DMS79 (cell line): Measurements from ENCODE around the gene ASB4.
"Not testable (repeated sequence)": the region's sequence is repeated elsewhere in the genome, so short reads cannot be mapped to it uniquely, and the experiment has no call there.

ENCODE experiments used
- DNase-seq: peaks from one replicate; lab custom pipeline; 2025; lab: John Stamatoyannopoulos, UW

ASB4 gene, protein sequence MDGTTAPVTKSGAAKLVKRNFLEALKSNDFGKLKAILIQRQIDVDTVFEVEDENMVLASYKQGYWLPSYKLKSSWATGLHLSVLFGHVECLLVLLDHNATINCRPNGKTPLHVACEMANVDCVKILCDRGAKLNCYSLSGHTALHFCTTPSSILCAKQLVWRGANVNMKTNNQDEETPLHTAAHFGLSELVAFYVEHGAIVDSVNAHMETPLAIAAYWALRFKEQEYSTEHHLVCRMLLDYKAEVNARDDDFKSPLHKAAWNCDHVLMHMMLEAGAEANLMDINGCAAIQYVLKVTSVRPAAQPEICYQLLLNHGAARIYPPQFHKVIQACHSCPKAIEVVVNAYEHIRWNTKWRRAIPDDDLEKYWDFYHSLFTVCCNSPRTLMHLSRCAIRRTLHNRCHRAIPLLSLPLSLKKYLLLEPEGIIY

DNA sequence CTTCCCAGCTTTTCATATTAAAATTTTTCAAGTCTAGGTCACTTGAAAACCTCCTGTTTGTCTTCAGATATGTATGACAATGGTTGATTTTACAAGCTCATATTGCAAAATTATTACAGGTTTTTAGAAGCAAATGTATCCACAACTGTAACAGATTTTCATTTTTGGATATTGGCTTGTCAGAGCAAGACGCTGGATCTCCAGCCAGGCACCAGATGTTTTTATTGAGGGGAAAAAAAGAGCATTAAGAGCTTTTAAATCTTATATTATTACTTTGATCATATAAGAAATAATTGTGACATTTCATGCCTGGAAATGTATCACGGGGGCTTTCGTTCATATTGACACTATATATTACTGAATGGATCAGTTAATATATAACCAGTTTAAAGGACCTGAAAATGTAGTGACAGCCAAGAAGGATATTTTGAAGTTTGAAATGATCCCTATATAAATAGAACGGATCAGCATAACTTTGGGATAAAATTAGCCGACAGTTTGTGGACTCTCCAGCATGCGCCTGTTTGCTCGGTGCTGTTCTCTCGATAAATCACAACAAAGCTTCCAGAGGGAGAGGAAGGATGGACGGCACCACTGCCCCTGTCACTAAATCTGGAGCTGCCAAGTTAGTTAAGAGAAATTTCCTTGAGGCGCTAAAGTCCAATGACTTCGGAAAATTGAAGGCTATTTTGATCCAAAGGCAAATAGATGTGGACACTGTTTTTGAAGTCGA lies at the start of gene ASB4:
Gene ASB4, plus strand, starts transcription at position 553 of the 733 bp plus-strand sequence. Its CDS starts 29 bp downstream, at position 582.
- no peak for DNase-seq

DNA sequence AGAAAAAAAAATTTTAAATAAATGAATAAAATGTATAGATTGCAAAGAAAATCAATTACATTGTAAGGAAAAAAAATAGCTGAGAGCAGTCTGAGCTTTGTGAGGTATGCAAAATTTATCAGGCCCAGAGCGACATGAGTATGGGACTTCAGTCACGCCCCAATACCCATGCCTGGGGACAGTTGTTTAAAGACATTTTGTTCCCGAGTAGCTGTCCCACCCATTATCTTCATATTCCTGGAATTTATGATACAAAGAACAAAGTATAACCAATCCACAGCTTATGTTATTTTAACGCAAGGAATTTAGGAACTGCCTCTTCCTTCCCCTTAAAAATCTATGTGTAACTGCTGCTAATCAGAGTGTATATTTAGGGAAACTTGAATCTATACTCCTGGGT lies 49.3 kb upstream of the ASB4 start:
- no peak for DNase-seq

DNA sequence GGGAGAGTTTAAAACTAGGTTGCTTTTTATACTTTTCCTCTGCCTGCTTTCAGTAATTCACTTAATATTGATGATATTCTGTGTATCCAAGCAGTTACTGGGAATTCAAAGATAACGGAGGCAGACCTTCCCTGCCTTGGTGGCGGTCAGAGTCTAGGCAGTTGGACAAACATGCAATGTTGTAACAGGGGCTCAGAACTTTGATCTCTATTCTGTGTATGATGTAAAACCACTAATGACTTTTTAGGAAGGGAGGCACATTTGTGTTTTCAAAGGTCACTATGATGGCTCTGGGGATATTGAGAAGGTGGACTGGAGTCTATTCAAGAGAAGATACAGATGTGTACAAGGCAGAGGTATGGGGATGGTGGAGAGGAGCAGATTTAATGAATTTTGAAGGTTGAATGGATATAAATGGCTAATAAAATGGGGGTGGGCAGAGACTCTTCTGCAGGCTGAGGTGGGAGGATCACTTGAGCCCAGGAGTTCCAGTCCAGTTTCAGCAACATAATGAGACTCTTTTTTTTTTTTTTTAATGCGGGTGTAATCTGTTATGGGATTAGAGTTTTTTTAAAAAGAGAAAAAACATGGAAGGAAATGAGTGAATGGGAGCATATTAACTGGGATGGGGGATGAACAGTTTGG lies 45.2 kb upstream of the ASB4 start:
- no peak for DNase-seq

DNA sequence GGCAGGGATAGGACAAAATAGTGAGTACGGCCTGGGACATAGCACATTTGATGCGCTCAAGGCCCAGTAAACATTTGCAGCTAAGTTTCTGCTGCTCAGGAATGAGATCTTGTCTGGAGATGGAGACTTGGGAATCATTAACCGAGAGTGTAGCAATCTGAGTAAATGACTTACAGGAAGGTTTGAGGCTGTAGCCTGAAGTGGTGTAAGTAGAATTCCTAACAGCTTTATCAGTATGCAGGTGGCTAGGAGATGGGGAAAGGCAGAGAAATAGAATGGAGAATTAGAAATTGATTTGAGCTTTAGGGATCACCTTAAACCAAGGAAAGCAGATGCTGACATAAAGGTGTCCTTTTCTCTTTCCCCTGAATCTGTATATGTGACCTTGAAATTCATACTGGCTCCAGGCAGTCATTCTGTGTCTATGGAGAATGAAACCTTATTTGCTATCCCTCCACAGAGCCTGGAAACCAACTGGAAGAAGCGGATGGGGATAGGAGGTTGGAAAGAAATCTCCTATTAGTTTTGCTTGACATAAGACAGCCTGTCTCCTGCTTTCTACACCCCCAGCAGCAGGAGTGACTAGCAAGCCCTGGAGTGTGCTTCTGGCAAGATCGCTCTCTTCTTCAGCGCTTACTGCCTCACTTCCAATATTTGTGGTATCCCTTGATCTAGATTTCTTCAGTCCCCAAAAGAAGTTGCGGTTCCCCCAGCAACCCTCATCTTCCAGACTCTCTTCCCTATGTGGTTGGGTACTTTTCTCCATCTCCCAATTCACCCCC lies 44.5 kb upstream of the ASB4 start:
- DNase-seq, result no peak

DNA sequence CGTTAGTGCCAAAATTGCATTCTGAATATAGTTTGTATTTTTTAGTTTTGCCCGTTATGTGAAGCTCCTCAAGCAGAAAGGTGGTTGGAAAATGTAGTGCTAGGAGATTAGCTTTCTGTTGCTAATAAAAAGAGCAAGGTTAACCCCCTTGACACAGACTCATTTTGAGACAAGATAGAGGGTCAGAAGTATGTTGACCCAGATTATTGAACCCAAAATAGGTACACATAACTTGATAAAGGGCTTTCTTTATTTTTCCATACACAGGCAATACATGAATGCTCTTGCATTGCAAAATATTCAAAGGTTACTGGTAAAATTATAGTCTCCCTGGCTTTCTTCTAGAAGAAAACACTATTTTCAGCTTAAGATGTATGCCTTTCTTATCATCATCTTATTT lies 40.9 kb upstream of the ASB4 start:
- DNase-seq, result no peak

DNA sequence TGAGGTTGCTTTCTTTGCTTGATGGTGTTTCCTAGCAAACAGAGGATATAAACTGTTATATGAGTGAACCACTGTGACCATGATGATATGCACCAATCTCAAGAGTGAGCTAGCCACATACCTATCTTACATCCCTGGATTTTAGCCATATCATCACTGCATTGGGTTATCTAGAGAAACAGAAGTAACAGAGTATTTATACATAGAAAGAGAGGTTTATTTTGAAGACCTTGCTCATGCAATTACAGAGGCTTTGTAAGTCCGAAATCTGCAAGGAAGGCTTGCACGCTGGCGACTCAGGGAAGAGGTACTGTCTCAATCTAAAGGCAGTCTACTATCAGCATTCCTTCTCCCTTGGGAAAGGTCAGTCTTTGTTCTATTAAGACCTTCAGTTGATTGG lies 39.1 kb upstream of the ASB4 start:
- no peak for DNase-seq

DNA sequence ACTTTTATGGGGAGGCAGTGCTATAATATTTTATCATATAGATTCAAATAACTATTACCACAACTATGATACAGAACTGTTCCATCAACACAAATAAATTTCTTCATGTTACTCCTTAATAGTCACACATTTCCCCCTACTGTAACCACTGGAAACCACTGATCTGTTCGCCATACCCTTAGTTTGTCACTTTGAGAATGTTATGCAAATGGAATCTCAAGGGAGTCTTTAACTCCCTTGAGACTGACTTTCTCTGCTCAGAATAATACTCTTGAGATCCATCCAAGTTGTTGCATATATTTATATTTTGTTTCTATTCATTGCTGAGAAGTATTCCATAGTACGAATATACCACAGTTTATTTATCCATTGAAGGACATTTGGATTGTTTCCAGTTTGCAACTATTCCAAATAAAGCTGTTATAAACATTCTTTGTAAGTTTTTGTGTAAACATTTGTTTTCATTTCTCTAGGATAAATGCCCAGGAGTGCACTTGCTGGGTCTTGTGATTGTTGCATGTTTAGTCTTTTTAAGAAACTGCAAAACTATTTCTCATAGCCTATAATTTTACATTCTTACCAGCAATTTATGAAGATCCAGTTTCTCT lies 31.2 kb upstream of the ASB4 start:
- DNase-seq, result no peak

DNA sequence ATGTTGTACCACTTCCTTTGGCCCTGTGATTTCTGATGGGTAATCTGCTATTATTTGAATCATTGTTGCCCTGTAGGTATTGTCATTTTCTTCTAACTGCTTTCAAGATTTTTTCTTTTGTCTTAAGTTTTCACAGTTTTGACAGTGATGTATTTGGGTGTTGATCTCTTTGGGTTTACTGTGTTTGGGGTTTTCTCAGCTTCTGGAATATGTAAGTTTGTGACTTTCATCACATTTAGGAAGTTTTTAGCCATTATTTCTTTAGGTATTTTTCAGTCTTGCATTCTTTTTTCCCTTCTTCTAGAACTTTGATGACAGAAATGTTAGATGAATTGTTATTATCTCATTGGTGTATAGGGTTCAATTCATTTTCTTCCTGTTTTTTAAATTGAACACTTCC lies 27.8 kb upstream of the ASB4 start:
- DNase-seq, result no peak

DNA sequence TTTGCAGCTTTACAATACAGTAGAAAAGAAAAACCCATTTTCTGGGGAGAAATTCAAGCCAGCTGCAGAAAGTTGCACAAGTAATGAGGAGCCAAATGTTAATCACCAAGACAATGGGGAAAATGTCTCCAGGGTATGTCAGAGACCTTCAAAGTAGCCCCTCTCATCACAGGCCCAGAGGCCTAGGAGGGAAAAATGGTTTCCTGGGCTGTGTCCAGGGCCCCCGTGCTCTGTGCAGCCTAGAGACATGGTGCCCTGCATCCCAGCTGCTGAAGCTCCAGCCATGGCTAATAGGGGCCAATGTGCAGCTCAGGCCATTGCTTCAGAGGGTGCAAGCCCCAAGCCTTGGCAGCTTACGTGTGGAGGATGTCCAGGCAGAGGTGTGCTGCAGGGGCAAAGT lies 25.1 kb upstream of the ASB4 start:
- not testable (repeated sequence) for DNase-seq

DNA sequence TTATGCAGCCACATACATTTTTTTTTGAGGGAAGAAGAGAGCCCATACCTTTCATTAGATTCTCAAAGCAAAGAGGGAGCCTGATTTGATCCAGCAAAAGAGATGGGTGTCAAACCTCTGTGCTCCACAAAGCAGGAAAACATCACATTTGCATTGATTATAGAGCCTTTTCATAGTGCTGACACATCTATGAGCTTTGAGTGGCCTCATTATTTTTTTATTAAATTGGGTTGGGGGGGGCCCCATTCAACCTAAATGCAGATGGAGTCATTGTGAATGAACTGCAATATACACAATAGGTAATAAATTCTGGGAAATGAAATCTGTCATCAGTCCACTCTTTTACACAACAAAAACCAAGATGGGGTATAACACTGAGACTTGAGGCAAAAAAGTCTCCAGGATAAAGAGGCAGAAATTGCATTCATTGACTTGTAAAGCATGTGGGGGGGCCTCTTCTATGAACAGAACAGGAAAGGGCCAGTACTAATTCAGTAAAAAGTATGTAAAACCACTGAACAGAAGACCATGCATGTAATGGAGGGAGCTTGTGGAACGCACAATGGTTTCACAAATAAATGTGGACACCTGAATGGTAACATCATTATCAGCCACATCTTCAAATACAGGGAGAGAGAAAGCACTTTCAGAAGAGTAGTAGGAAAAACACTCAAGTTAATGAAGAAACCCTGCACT lies 17.7 kb upstream of the ASB4 start:
- DNase-seq, result no peak

DNA sequence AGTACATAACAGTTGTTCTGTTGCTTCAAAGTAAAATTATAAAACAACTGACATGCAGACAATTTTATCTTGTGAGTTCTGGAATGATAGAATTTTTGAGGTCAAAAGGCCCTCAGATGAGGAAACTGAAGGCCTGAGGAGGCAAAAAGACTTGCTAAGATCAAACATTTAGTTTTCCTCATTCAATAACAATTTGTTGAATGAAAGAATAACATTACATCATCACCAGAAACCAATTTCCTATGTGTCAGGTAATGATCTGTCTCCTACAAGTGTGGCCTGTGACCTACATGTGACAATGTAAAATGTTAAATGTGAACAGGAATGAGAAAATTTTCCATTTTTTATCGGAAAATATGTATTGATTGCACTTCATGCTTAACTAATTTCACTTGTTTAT lies 16.6 kb upstream of the ASB4 start:
- no peak for DNase-seq

DNA sequence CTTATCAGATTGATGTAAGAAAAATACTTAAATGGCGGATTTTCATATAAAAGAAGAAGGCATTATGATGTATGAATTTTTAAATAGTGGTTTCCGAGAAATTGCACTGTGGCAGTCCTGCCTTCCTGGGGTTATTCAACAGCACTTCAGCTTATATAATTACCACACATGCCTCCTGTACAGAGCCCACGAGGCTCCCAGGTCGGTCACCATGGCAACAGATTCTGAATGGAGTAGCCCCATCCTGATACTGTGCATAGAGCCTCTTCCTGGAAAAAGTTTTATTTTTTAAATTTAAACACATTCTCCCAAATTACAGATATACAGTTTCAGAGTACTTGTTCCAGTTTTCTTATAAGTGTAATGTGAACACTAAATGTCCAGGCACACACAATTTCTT lies 15.9 kb upstream of the ASB4 start:
- no peak for DNase-seq

DNA sequence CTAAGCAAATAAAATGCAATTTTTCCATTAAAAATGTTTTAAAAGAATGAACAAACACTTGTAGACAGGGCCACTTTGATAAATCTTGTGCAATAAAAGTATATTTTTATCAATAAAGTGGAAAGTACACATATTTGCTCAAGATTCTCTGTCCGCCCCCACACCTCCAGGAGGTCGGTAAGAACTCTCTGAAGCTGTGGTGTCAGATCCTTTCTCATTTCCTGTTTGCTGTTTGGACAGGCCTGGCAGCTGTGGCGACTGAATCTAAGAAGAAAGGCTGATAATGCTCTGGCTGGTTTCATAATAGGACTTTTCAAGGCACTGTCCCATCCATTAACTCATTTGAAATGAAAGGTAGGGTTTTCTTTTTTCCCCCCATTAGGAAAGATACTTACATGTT lies 15.3 kb upstream of the ASB4 start:
- DNase-seq, result no peak

DNA sequence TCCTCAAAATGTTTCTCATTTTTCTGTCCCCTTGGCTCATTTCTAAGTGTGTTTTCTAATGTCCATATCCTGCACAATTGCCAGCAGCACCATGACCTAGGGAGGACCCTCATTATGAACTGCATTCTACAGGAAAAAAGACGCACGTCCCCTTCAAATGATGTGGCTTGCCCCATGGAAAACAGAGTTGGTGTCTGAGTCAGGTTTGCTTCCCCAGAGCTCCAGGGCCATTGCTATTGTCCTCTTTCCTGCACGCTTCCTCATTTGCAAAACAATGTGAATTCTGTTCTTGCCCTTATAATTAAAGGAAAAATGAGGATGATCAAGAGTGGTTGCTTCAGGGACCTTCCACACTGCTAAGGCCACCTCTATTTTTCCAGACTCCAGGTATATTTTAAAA lies 14.7 kb upstream of the ASB4 start:
- no peak for DNase-seq

DNA sequence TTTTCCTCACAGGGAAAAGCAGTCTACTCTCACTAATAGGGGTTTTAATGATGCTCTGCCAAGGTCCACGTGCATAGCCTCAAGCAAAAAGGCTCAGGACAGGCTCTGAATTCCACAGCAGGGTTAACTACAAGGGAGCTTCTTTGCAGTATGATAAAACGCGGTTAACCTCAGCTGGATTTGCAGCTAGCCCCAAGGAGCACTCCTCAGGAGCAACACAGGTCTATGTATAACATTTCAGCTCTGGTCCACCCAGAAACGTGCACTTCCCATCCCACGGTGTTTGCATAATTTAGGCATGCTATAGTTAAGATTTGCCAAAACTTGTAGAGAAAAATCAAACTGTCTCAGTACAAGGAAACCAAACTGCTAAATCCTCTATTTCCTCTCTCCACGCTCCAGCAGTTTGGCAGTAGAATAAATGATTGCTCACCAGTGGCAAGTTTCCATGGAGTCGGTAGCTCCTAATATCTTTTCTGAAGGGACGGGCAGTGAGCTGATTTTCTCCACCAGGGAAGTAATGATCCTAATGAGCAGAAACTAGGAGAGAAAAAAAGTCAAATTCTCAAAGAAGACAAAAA lies 13.1 kb upstream of the ASB4 start:
- DNase-seq, result no peak

DNA sequence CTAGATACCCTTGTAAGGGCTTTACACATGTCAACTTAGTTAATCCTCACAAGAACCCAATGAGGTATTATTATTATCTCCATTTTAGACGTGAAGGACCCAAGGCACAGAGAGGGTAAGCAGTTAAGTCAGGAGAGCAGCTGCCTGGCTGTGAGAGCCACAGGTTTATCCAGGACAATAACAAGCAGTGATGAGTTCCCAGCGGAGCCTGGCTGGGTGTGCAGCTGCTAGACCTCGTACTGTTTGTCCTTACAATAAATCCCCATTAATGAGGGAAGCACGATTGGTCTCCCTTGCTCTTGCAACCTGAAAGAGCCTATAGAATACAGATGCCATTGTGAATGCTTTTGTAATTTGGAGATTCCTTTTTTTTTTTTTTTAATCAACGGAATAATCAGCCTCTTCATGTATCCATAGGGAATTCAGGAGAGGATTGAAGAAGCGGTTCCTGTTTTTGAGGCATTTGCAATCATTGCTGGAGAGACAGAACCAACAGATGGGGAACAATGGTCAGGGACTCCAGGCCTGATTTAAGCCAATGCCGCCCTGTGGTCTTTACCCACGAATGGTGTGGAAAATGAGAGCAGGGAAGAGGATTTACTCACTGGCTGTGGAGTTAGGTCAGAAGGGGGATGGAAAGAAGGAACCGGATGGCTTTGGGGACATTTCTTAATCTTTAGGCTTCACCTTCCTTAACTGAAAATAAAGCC lies 12.3 kb upstream of the ASB4 start:
- no peak for DNase-seq

DNA sequence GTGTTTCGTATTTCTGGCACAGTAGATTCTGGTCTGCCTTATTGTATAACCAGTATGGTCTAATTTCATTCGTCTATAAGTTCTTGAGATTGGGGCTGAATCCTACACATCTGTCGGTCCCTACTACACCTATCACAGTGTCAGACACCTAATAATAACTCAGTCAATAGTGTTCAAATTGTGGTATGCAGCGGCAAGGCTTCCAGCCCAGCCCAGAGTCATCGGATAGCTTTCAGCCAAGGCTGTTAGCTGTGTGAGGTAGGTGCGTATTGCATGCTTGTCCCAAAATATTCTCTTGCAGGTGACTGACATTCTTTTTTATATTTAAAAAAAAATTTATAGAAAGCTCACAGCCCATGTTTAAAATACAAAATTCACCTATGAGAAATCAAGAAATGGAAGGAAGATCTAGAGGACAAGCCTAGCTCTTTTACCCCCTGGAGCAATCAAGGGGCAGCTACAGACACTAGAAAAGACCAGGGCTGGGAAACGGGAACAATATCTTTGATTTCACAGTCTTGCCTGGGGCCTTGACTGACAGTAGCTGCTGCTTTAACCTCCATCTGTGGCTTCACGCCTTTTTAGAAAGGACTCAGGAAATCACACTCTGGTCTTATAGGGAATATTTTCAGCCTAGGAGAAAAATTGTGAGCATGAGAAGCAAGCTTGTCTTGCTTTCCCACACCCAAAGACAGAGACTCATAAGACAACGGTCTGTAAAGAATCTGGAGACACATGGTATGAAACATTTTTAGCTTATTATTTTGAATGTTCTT lies 9.5 kb upstream of the ASB4 start:
- DNase-seq, result no peak

DNA sequence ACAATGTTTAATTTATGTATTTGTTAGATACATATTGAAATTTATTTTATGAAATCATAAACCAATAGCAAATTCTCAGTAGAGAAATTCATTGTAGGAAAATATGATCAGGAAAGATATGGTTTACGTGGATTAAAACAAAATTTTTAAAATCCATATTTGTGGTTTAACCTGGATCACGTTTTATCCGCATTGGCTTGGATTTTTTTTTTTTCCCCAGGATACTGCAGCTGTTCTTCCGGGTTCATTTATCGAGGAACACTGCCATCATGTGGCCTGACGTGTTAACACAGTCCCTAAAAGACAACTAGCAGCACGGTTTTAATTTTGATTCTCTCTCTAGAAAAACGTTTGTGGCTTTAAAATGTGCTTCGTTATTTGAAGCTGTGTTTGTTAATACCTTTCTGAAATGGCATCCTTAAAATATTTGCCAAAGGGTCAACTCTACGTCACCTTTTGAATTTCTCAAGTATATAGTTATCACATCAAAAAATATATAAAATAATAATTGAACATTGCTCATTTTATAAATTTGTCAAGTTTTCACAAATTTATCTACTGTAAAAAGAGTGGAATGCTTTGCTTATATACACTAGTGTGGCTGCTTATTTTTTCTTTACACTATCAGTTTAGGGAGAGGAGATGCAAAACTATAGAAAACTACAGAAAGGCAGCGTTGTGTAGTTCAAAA lies 8.7 kb upstream of the ASB4 start:
- peak; percentile 32 for DNase-seq
